GM21717 (cell line): ENCODE measurements around the gene PPP4C.
"Not testable (repeated sequence)": the region's sequence is repeated elsewhere in the genome, so short reads cannot be mapped to it uniquely, and the experiment has no call there.

Experiments used
- ATAC-seq: cut with Tn5 transposase; IDR thresholded peaks from one replicate; pipeline ENCODE4 v1.9.1; 2021; ENCODE audit warnings: mild to moderate bottlenecking, moderate library complexity; ENCODE audit not compliant: unreplicated experiment

The PPP4C gene

GRCh38 chr16:30095166-30096078 is 19.6 kb downstream of the PPP4C start:
- no peak for ATAC-seq

GRCh38 chr16:30096105-30096861 is 20.5 kb downstream of the PPP4C start, which contains the start of gene YPEL3:
YPEL3 (minus strand) TSS chr16:30096213; CDS start chr16:30095482, 731 bp downstream.
- ATAC-seq = peak; percentile 33

- no peak for ATAC-seq
Measured at GRCh38 chr16:30096862-30097563, 21.2 kb downstream of the PPP4C start.

- ATAC-seq = no peak
Measured at GRCh38 chr16:30104090-30104489, 28.3 kb downstream of the PPP4C start.

GRCh38 chr16:30104492-30104891 is 28.7 kb downstream of the PPP4C start:
- no peak for ATAC-seq

GRCh38 chr16:30108059-30108850 is 32.5 kb downstream of the PPP4C start:
- no peak for ATAC-seq

- no peak for ATAC-seq
Measured at GRCh38 chr16:30110661-30111060, 34.9 kb downstream of the PPP4C start.

GRCh38 chr16:30112197-30113030 is 36.6 kb downstream of the PPP4C start:
- ATAC-seq = no peak

GRCh38 chr16:30113031-30113710 is 37.4 kb downstream of the PPP4C start, which contains the start of gene GDPD3:
GDPD3 (minus strand) TSS chr16:30113537; CDS start chr16:30113478, 59 bp downstream.
- no peak for ATAC-seq

GRCh38 chr16:30113711-30114333 is 38.0 kb downstream of the PPP4C start:
- ATAC-seq = no peak

- no peak for ATAC-seq
Measured at GRCh38 chr16:30114411-30114810, 38.6 kb downstream of the PPP4C start.

- ATAC-seq = not testable (repeated sequence)
Measured at GRCh38 chr16:30114833-30115232, 39.0 kb downstream of the PPP4C start.

- ATAC-seq = no peak
Measured at GRCh38 chr16:30115238-30115637, 39.4 kb downstream of the PPP4C start.

- no peak for ATAC-seq
Measured at GRCh38 chr16:30116291-30117207, 40.8 kb downstream of the PPP4C start.

- ATAC-seq = no peak
Measured at GRCh38 chr16:30117768-30118167, 42.0 kb downstream of the PPP4C start.

GRCh38 chr16:30119428-30119827 is 43.6 kb downstream of the PPP4C start:
- no peak for ATAC-seq

GRCh38 chr16:30120340-30121105 is 44.7 kb downstream of the PPP4C start:
- no peak for ATAC-seq
